ENCODE measurements around the gene LDLRAD4. TPM values are rescaled to one million over a fixed set of nuclear protein-coding genes. Genes with fewer than 3 reads are reported as not detected.

The LDLRAD4 gene
- total and polyA plus RNA-seq, 12 donors = 3.9 to 64.5 (median 36.0) TPM

- Histone ChIP-seq H3K36me3 (replicated peaks in 1 of 2) (no peaks in the 10 kb centered on the region), H3K27ac (no peak overlapping the region), H3K9me3 (replicated peaks in 1 of 3) (no peaks in the 10 kb centered on the region), H3K4me3 (no peak overlapping the region), H3K4me1 (replicated peaks in 1 of 2) (peaks cover 0 to 7% of the 10 kb centered on the region in 2 donors), H3K27me3 (no peaks in the 10 kb centered on the region)
- intact Hi-C loops (cut with DNase I) = no loop called here
- WGBS, 4 donors = 80 to 95% (median 90%) methylated on average over 1 of the region's 1 CpG
- no peak for DNase-seq
- no peak for TF ChIP-seq CTCF (IDR thresholded peaks at IDR 0.05)
- TF ChIP-seq POLR2A (IDR thresholded peaks at IDR 0.05) = no peak
Observed at GRCh38 chr18:13412017-13412416, 193.5 kb downstream of the LDLRAD4 start.

DNA sequence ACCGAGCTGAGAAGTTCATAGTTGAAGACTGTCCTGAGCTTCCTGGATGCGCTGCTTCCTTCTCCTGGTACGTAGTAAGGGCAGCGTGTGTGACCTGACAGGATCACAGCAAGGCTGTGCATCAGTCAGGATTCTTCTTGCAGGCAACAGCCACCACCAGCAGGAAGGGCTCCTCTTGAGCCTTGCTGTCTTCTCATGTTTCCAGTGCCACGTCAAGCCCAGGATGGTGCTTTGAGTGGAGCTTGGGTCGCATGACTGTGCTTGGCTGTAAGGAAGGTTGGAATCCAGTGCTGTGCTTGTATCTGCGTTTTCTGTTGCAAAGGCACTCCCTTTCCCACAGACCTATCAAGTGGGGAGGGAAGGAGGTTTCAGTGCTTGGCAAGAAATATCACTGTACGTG lies 194.3 kb downstream of the LDLRAD4 start:
- H3K4me3 ChIP-seq = no peak overlapping the region
- H3K27me3 ChIP-seq = no peaks in the 10 kb centered on the region
- no peaks in the 10 kb centered on the region for H3K9me3 ChIP-seq (replicated peaks in 1 of 3)
- DNase-seq = no peak
- 77 to 84% (median 83%) methylated on average over 5 to 8 of the region's 8 CpGs for WGBS, 4 donors
- peaks cover 0 to 7% of the 10 kb centered on the region in 2 donors for H3K4me1 ChIP-seq (replicated peaks in 1 of 2)
- no peak overlapping the region for H3K27ac ChIP-seq
- no peaks in the 10 kb centered on the region for H3K36me3 ChIP-seq (replicated peaks in 1 of 2)
- TF ChIP-seq CTCF (IDR thresholded peaks at IDR 0.05) (no peak), POLR2A (IDR thresholded peaks at IDR 0.05) (no peak)
- intact Hi-C loops (cut with DNase I) = no loop called here

GRCh38 chr18:13414102-13414501 lies 195.5 kb downstream of the LDLRAD4 start:
- Histone ChIP-seq H3K4me3 (no peak overlapping the region), H3K27ac (no peak overlapping the region), H3K27me3 (no peaks in the 10 kb centered on the region), H3K4me1 (replicated peaks in 1 of 2) (peaks cover 0 to 7% of the 10 kb centered on the region in 2 donors), H3K36me3 (replicated peaks in 1 of 2) (no peaks in the 10 kb centered on the region), H3K9me3 (replicated peaks in 1 of 3) (no peaks in the 10 kb centered on the region)
- WGBS, 4 donors = 83 to 95% (median 87%) methylated on average over 1 to 2 of the region's 2 CpGs
- DNase-seq = no peak
- TF ChIP-seq CTCF (IDR thresholded peaks at IDR 0.05) (no peak), POLR2A (IDR thresholded peaks at IDR 0.05) (no peak)
- intact Hi-C loops (cut with DNase I) = no loop called here

GRCh38 chr18:13414521-13414920 lies 196.0 kb downstream of the LDLRAD4 start:
- intact Hi-C loops (cut with DNase I) = no loop called here

More at GRCh38 chr18:13414521-13414920, 196.0 kb downstream of the LDLRAD4 start:
- Histone ChIP-seq H3K9me3 (replicated peaks in 1 of 3) (no peaks in the 10 kb centered on the region), H3K4me1 (replicated peaks in 1 of 2) (peaks cover 0 to 7% of the 10 kb centered on the region in 2 donors), H3K36me3 (replicated peaks in 1 of 2) (no peaks in the 10 kb centered on the region), H3K4me3 (no peak overlapping the region), H3K27me3 (no peaks in the 10 kb centered on the region), H3K27ac (no peak overlapping the region)
- DNase-seq = no peak
- no peak for TF ChIP-seq CTCF (IDR thresholded peaks at IDR 0.05)
- no peak for TF ChIP-seq POLR2A (IDR thresholded peaks at IDR 0.05)
- 67 to 79% (median 75%) methylated on average over 4 of the region's 4 CpGs for WGBS, 4 donors
